GM12891 (cell line): ENCODE results near the gene SCAMP4.
"Not testable (repeated sequence)": the region's sequence is repeated elsewhere in the genome, so short reads cannot be mapped to it uniquely, and the experiment has no call there.

ENCODE experiments used
- PAX5 ChIP-seq: IDR thresholded peaks from 2 replicates; pipeline ENCODE4 v1.6.1; 2011; ENCODE audit warnings: low read length, moderate library complexity, mild to moderate bottlenecking; ENCODE audit not compliant: insufficient read depth, severe bottlenecking
- POLR2A ChIP-seq: IDR thresholded peaks from 2 replicates; pipeline ENCODE4 v1.6.1; 2011; ENCODE audit warnings: low read depth, low read length, control low read depth
- POLR2AphosphoS5 ChIP-seq: IDR thresholded peaks from 2 replicates; pipeline ENCODE4 v1.6.1; 2011; ENCODE audit warnings: low read depth, low read length, control low read depth
- POU2F2 ChIP-seq: IDR thresholded peaks from 2 replicates; pipeline ENCODE4 v1.6.1; 2011; ENCODE audit warnings: low read depth, mild to moderate bottlenecking, control low read depth, low read length, moderate library complexity
- TAF1 ChIP-seq: IDR thresholded peaks from 2 replicates; pipeline ENCODE4 v1.6.1; 2011; ENCODE audit warnings: low read depth, low read length, control low read depth

DNA sequence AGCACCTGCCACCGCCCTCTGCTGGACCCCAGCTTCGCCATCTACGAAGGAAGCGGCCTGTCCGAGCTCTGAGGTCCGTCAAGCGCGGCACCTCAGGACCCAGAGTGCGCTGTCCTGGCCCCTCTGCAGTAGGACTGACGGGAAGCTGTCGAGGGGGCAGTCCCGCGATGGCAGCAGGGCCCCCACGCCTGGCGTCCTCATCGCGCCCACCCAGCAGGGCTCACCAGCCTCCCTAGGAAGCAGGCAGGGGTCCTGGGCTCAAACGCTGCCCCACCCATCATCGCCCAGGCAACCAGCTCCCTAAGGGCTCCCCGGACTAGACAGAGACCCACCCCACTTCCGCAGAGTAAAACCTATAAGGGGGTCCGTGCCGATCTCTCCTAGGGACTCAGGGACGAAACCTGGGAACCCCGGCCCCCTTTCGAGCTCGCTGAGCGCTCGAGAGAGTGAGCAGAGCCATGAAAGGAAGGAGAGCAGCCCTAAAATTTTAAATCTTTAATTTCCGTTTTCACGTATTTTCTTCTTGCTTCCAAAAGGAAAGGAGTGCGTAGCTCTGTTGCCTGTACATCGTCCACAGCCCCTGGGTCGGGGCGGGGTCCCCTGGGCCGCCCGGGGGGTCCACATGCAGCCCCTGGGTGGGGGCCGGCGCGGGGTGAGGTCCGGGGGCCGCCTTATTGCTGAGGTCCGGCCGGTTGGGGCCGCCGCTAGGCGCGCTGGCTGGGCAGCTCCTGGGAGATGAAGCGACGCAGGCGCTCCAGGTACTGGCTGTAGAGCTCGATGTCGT lies 28.5 kb upstream of the SCAMP4 start:
- TF ChIP-seq POLR2AphosphoS5, POU2F2, POLR2A, TAF1, PAX5: not testable (repeated sequence)
